MM.1S (cell line): ENCODE measurements around the gene EID2B.

Experiments used
- DNase-seq: peaks from one replicate; pipeline ENCODE4 v3.0.0-alpha.2; 2015
- H2AFZ ChIP-seq: fragments of 300-600 bp; sonication (generic); 2 replicates; pipeline ENCODE4 v1.6.0; 2016; ENCODE audit warnings: antibody characterized with exemption, low read length
- H3F3A ChIP-seq: fragments of 300-600 bp; sonication (generic); 2 replicates; pipeline ENCODE4 v1.6.1; 2016; ENCODE audit warnings: mild to moderate bottlenecking, antibody characterized with exemption, low read length, moderate library complexity, mixed read lengths; ENCODE audit not compliant: insufficient read depth
- H3K27ac ChIP-seq: fragments of 300-600 bp; sonication (generic); 2 replicates; pipeline ENCODE4 v1.5.1; 2016; ENCODE audit warnings: mild to moderate bottlenecking, low read length
- H3K27me3 ChIP-seq: fragments of 300-600 bp; sonication (generic); replicated peaks from 2 replicates; pipeline ENCODE4 v1.6.0; 2016; ENCODE audit warnings: low read length; ENCODE audit not compliant: insufficient read depth
- H3K36me3 ChIP-seq: fragments of 300-600 bp; sonication (generic); replicated peaks from 2 replicates; pipeline ENCODE4 v1.6.1; 2016; ENCODE audit warnings: mild to moderate bottlenecking, low read length, mixed read lengths; ENCODE audit not compliant: insufficient read depth
- H3K4me1 ChIP-seq: fragments of 300-600 bp; sonication (generic); 2 replicates; pipeline ENCODE4 v1.6.1; 2016; ENCODE audit warnings: low read length, mixed read lengths
- H3K4me2 ChIP-seq: fragments of 300-600 bp; sonication (generic); 2 replicates; pipeline ENCODE4 v1.6.0; 2016; ENCODE audit warnings: low read depth, low read length
- H3K4me3 ChIP-seq: fragments of 300-600 bp; sonication (generic); 2 replicates; pipeline ENCODE4 v1.5.1; 2016; ENCODE audit warnings: low read length, mixed read lengths
- H3K79me2 ChIP-seq: fragments of 300-600 bp; sonication (generic); 2 replicates; pipeline ENCODE4 v1.6.1; 2016; ENCODE audit warnings: mixed run types, low read length, mixed read lengths
- H3K9ac ChIP-seq: fragments of 300-600 bp; sonication (generic); 2 replicates; pipeline ENCODE4 v1.6.1; 2016; ENCODE audit warnings: low read length, mixed read lengths
- H3K9me2 ChIP-seq: fragments of 300-600 bp; sonication (generic); replicated peaks from 2 replicates; pipeline ENCODE4 v1.6.1; 2016; ENCODE audit warnings: mild to moderate bottlenecking, low read length, mixed read lengths; ENCODE audit not compliant: insufficient read depth
- H3K9me3 ChIP-seq: fragments of 300-600 bp; sonication (generic); replicated peaks from 2 replicates; pipeline ENCODE4 v1.6.1; 2016; ENCODE audit warnings: mild to moderate bottlenecking, low read length, mixed read lengths; ENCODE audit not compliant: insufficient read depth
- H4K20me1 ChIP-seq: fragments of 300-600 bp; sonication (generic); 2 replicates; pipeline ENCODE4 v1.6.1; 2016; ENCODE audit warnings: mild to moderate bottlenecking, low read length, moderate library complexity, mixed read lengths; ENCODE audit not compliant: insufficient read depth
- EZH2 ChIP-seq: fragments of 300-600 bp; sonication (generic); optimal IDR thresholded peaks from 2 replicates; pipeline ENCODE3; 2017; ENCODE audit warnings: low read depth, mild to moderate bottlenecking, antibody characterized with exemption, low read length, mixed read lengths
- EZH2phosphoT487 ChIP-seq: fragments of 300-600 bp; sonication (generic); IDR thresholded peaks from 2 replicates; pipeline ENCODE4 v1.6.1; 2018; ENCODE audit warnings: antibody characterized with exemption, low read length
- TF ChIP-seq, protein P1 (sequence below): fragments of 300-600 bp; sonication (generic); IDR thresholded peaks from 2 replicates; pipeline ENCODE4 v1.5.1; 2016; ENCODE audit warnings: antibody characterized with exemption, low read length, mixed read lengths

EID2B gene

DNA sequence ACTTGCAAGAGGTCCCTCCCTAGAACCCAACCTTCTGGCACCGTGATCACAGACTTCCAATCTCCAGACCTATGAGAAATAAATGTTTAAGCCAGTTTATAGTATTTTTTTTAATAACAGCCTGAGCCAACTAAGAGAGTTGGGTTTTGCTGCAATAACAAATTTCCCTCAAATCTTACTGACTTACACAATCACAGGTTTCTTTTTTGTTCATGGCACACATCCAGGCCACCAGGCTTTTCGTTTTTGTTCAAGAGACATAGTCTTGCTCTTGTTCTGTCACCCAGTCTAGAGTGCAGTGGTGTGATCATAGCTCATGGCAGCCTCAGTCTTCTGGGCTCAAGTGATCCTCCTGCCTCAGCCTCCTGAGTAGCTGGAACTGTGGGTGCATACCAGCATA, 19.7 kb downstream of the EID2B start:
- Histone ChIP-seq H4K20me1 (no peaks in the 10 kb centered on the region), H3F3A (no peaks in the 10 kb centered on the region), H3K9ac (no peak overlapping the region), H3K27me3 (peaks cover 73% of the 10 kb centered on the region), H3K27ac (no peak overlapping the region), H2AFZ (no peak overlapping the region), H3K9me2 (no peaks in the 10 kb centered on the region), H3K79me2 (no peaks in the 10 kb centered on the region), H3K36me3 (no peaks in the 10 kb centered on the region), H3K4me1 (no peaks in the 10 kb centered on the region), H3K9me3 (no peaks in the 10 kb centered on the region), H3K4me2 (no peak overlapping the region), H3K4me3 (no peak overlapping the region)
- TF ChIP-seq EZH2 (no peak), EZH2phosphoT487 (no peak)
- TF ChIP-seq, protein P1, sequence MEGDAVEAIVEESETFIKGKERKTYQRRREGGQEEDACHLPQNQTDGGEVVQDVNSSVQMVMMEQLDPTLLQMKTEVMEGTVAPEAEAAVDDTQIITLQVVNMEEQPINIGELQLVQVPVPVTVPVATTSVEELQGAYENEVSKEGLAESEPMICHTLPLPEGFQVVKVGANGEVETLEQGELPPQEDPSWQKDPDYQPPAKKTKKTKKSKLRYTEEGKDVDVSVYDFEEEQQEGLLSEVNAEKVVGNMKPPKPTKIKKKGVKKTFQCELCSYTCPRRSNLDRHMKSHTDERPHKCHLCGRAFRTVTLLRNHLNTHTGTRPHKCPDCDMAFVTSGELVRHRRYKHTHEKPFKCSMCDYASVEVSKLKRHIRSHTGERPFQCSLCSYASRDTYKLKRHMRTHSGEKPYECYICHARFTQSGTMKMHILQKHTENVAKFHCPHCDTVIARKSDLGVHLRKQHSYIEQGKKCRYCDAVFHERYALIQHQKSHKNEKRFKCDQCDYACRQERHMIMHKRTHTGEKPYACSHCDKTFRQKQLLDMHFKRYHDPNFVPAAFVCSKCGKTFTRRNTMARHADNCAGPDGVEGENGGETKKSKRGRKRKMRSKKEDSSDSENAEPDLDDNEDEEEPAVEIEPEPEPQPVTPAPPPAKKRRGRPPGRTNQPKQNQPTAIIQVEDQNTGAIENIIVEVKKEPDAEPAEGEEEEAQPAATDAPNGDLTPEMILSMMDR: no peak
- DNase-seq: no peak

DNA sequence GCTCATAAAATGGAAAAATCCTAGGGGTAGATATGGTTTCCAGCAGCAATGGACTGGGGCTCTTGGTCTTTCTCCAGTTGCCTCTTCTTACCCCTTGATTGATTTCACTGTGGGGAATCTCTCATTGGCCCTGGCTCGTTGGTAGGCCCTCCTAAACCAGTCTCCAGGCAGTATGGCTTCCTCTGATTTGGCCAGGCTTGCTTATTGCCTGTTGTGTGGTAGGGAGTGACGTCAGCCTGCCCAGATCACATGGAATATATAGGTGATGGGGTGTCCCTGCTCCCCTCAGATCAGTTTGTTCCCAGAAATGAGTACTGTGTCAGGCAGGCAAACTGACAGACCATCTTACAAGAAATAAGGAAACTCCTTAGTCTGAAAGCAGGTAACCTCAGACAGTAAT, 23.4 kb downstream of the EID2B start:
- Histone ChIP-seq H3K9me3 (no peaks in the 10 kb centered on the region), H3K4me2 (no peak overlapping the region), H3K4me1 (no peaks in the 10 kb centered on the region), H3K27ac (no peak overlapping the region), H3K79me2 (no peaks in the 10 kb centered on the region), H3K9me2 (no peaks in the 10 kb centered on the region), H3K9ac (no peak overlapping the region), H3F3A (no peaks in the 10 kb centered on the region), H3K36me3 (no peaks in the 10 kb centered on the region), H4K20me1 (no peaks in the 10 kb centered on the region), H3K4me3 (no peak overlapping the region), H3K27me3 (peaks cover 75% of the 10 kb centered on the region), H2AFZ (no peak overlapping the region)
- no peak for DNase-seq
- TF ChIP-seq EZH2phosphoT487 (no peak), EZH2 (no peak)
- TF ChIP-seq, protein P1: no peak

DNA sequence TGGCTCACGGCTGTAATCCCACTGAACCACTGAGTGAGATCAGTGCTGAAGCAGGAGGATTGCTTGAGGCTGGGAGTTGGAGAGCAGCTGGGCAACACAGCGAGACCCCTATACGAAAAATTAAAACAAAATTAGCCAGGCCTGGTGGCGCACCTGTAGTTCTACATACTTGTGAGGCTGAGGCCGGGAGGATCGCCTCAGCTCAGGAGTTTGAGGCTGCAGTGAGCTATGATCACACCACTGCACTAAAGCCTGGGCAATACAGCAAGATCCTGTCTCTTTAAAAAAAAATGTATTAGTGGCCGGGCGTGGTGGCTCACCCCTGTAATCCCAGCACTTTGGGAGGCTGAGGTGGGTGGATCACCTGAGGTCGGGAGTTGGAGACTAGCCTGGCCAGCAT, 24.0 kb downstream of the EID2B start:
- no peak overlapping the region for H3K27ac ChIP-seq
- H3K9me3 ChIP-seq: no peaks in the 10 kb centered on the region
- no peaks in the 10 kb centered on the region for H3K9me2 ChIP-seq
- H3K79me2 ChIP-seq: no peaks in the 10 kb centered on the region
- TF ChIP-seq, protein P1: no peak
- TF ChIP-seq EZH2 (no peak), EZH2phosphoT487 (no peak)
- H3K9ac ChIP-seq: no peak overlapping the region
- peaks cover 75% of the 10 kb centered on the region for H3K27me3 ChIP-seq
- no peak overlapping the region for H3K4me3 ChIP-seq
- H3F3A ChIP-seq: no peaks in the 10 kb centered on the region
- H4K20me1 ChIP-seq: no peaks in the 10 kb centered on the region
- no peaks in the 10 kb centered on the region for H3K36me3 ChIP-seq
- no peak overlapping the region for H3K4me2 ChIP-seq
- H2AFZ ChIP-seq: no peak overlapping the region
- no peaks in the 10 kb centered on the region for H3K4me1 ChIP-seq
- no peak for DNase-seq
